Progenitor cell of endocrine pancreas (in vitro differentiated cells): Measurements from ENCODE around the gene SPEG. TPM values are rescaled to one million over a fixed set of nuclear protein-coding genes. Genes with fewer than 3 reads are reported as not detected.

Experiments used
- DNase-seq: peaks from one replicate; pipeline ENCODE4 v3.0.0; 2021; ENCODE audit warnings: low spot score; ENCODE audit not compliant: unreplicated experiment
- H3K27ac Mint-ChIP-seq: 2 replicates; pipeline ENCODE4 v1.8.0; 2021; ENCODE audit warnings: mild to moderate bottlenecking, moderate library complexity, mixed read lengths
- H3K27me3 Mint-ChIP-seq: 2 replicates; pipeline ENCODE4 v1.8.0; 2021; ENCODE audit warnings: mixed read lengths
- H3K36me3 Mint-ChIP-seq: 2 replicates; pipeline ENCODE4 v1.8.0; 2022; ENCODE audit warnings: mixed read lengths; ENCODE audit not compliant: insufficient read depth
- H3K4me1 Mint-ChIP-seq: 2 replicates; pipeline ENCODE4 v1.8.0; 2021; ENCODE audit warnings: low read depth, mixed read lengths
- H3K4me3 Mint-ChIP-seq: 2 replicates; pipeline ENCODE4 v1.8.0; 2021; ENCODE audit warnings: low read depth, mild to moderate bottlenecking, moderate library complexity, mixed read lengths
- H3K9me3 Mint-ChIP-seq: 2 replicates; pipeline ENCODE4 v1.8.0; 2021; ENCODE audit warnings: low read depth, mixed read lengths
- total RNA-seq: library from RNA; stranded (reverse); gene quantifications from 2 replicates; pipeline ENCODE4 v1.2.1, GENCODE V29; 2021
- TF ChIP-seq, protein P1 (sequence below): fragments of 200-600 bp; sonication (generic); IDR thresholded peaks from one replicate; pipeline ENCODE4 v1.5.0; 2021; ENCODE audit warnings: antibody characterized with exemption, mild to moderate bottlenecking; ENCODE audit not compliant: unreplicated experiment

SPEG gene
- total RNA-seq, 1 donor from 2014 or later = 15.1 TPM

DNA sequence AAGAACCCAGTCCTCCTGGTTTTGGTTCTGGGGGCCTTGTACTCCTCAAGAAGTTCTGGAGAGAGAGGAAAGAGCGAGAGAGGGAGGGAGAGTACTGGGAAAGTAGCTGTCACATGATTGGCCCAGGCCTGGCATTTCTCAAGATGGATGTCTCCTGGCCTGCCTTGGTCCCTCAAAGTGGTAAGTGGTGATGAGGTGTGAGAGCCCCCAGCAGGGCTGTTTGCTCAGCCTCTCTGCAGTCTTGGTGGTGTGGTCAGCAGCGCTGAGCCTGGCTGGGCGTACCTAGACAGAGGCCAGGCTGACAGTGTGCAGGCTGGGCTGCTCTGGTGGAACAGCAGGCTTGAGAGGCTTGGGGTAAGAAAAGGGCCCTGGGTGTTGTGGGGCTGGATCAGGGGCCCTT is 2.5 kb downstream of the SPEG start:
- Mint-ChIP-seq H3K36me3 (no peaks in the 10 kb centered on the region), H3K9me3 (no peaks in the 10 kb centered on the region), H3K4me1 (peaks cover 8% of the 10 kb centered on the region), H3K4me3 (no peak overlapping the region), H3K27me3 (peaks cover 41% of the 10 kb centered on the region), H3K27ac (no peak overlapping the region)
- no peak for DNase-seq
- TF ChIP-seq, protein P1, sequence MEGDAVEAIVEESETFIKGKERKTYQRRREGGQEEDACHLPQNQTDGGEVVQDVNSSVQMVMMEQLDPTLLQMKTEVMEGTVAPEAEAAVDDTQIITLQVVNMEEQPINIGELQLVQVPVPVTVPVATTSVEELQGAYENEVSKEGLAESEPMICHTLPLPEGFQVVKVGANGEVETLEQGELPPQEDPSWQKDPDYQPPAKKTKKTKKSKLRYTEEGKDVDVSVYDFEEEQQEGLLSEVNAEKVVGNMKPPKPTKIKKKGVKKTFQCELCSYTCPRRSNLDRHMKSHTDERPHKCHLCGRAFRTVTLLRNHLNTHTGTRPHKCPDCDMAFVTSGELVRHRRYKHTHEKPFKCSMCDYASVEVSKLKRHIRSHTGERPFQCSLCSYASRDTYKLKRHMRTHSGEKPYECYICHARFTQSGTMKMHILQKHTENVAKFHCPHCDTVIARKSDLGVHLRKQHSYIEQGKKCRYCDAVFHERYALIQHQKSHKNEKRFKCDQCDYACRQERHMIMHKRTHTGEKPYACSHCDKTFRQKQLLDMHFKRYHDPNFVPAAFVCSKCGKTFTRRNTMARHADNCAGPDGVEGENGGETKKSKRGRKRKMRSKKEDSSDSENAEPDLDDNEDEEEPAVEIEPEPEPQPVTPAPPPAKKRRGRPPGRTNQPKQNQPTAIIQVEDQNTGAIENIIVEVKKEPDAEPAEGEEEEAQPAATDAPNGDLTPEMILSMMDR = no peak

DNA sequence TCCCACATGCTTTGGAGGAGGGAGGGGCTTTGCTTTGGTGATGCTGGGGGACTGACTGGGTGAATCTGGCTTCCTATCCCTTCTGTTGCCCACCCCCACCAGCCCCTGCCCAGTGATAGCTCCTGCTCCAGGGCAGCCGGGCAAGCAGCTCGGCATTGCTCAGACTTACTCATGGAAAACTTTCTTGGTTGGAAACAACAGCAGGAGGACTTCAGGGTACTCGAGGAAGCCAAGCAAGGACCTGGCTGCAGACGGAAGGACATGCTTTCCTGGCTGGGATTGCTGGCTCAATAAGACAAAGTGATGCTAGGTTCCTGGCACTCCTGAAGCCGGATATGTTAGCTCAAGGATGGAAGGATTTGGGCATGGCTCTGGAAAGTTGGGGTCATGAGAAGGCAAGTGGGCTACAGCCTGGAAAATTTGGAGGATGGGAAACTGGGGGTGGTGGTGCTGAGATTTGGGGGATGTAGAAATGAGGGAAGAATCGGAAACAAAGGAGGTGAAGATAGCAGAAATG is 3.1 kb downstream of the SPEG start:
- no peaks in the 10 kb centered on the region for H3K36me3 Mint-ChIP-seq
- TF ChIP-seq, protein P1 = no peak
- peaks cover 10% of the 10 kb centered on the region for H3K4me1 Mint-ChIP-seq
- peaks cover 43% of the 10 kb centered on the region for H3K27me3 Mint-ChIP-seq
- DNase-seq = no peak
- no peak overlapping the region for H3K4me3 Mint-ChIP-seq
- H3K27ac Mint-ChIP-seq = no peak overlapping the region
- H3K9me3 Mint-ChIP-seq = no peaks in the 10 kb centered on the region

GRCh38 chr2:219438453-219438852 is 3.8 kb downstream of the SPEG start:
- H3K4me3 Mint-ChIP-seq = no peak overlapping the region
- peaks cover 10% of the 10 kb centered on the region for H3K4me1 Mint-ChIP-seq
- no peak for DNase-seq
- no peaks in the 10 kb centered on the region for H3K36me3 Mint-ChIP-seq
- H3K27ac Mint-ChIP-seq = no peak overlapping the region
- TF ChIP-seq, protein P1 = no peak
- peaks cover 44% of the 10 kb centered on the region for H3K27me3 Mint-ChIP-seq
- no peaks in the 10 kb centered on the region for H3K9me3 Mint-ChIP-seq

DNA sequence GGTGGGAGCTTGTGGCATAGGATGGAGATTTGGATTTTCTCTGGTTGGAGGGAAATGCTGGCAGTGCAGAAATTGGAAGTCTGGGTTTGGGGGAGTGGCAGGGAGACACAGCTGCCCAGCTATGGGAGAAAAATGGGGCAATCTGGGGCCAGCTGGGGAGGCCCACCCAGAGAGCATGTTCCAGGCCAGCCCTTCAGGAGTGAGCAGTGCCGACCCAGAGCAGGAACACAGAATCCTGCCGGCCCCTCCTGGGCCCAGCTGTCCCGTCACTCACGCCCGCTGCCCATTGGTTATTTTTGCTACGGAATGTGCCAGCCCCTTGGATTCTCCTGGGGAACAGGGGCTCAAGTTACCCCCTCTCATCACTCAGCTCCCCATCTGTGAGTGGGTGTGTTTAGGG is 4.9 kb downstream of the SPEG start:
- peaks cover 45% of the 10 kb centered on the region for H3K27me3 Mint-ChIP-seq
- H3K4me3 Mint-ChIP-seq = no peak overlapping the region
- no peak overlapping the region for H3K27ac Mint-ChIP-seq

DNA sequence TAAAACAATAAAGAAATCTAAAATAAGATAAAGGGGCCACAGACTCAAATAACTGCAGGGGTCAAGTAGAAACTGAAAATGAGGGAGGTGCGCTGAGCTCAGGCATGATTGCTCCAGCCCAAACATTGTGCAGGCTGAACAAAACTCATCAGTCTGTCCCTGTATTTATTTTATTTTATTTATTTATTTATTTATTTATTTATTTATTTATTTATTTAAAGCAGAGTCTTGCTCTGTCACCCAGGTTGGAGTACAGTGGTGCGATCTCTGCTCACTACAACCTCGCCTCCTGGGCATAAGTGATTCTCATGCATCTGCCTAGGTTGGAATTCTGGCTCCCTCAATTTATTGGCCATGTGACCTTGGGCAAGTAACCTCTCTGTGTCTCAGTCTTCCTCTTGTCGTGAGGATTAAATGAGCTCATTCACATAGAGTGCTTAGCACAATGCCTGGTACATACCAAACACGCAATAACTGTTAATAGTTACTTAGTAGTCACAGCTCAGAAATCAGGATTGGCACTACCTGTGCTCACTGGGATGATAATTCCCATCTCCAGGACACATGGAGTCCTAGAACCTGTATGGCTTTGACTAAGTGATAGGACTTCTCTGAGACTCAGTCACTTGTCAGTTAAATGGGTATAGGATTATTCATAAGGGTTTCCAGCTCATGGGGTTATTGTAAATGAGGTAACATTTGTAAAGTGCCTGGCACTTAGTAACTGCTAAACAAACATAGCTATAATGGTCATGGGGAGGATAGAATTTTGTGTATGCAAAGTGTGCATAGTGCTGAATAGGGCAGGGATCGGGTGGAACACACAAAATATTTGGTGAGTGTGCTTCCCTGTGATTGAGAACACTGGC is 6.0 kb downstream of the SPEG start:
- Mint-ChIP-seq H3K4me3 (peak overlapping the region; percentile 80), H3K4me1 (peaks cover 10% of the 10 kb centered on the region), H3K27me3 (peaks cover 49% of the 10 kb centered on the region), H3K27ac (no peak overlapping the region), H3K36me3 (no peaks in the 10 kb centered on the region), H3K9me3 (no peaks in the 10 kb centered on the region)
- DNase-seq = no peak
- TF ChIP-seq, protein P1 = no peak

More for the DNA sequence above, 4.9 kb downstream of the SPEG start:
- H3K9me3 Mint-ChIP-seq = no peaks in the 10 kb centered on the region
- no peaks in the 10 kb centered on the region for H3K36me3 Mint-ChIP-seq
- no peak for DNase-seq
- TF ChIP-seq, protein P1 = no peak
- H3K4me1 Mint-ChIP-seq = peaks cover 10% of the 10 kb centered on the region
